ENCODE data around the gene SENP7.
"Not testable (repeated sequence)": the region's sequence is repeated elsewhere in the genome, so short reads cannot be mapped to it uniquely, and the experiment has no call there.

The SENP7 gene, protein sequence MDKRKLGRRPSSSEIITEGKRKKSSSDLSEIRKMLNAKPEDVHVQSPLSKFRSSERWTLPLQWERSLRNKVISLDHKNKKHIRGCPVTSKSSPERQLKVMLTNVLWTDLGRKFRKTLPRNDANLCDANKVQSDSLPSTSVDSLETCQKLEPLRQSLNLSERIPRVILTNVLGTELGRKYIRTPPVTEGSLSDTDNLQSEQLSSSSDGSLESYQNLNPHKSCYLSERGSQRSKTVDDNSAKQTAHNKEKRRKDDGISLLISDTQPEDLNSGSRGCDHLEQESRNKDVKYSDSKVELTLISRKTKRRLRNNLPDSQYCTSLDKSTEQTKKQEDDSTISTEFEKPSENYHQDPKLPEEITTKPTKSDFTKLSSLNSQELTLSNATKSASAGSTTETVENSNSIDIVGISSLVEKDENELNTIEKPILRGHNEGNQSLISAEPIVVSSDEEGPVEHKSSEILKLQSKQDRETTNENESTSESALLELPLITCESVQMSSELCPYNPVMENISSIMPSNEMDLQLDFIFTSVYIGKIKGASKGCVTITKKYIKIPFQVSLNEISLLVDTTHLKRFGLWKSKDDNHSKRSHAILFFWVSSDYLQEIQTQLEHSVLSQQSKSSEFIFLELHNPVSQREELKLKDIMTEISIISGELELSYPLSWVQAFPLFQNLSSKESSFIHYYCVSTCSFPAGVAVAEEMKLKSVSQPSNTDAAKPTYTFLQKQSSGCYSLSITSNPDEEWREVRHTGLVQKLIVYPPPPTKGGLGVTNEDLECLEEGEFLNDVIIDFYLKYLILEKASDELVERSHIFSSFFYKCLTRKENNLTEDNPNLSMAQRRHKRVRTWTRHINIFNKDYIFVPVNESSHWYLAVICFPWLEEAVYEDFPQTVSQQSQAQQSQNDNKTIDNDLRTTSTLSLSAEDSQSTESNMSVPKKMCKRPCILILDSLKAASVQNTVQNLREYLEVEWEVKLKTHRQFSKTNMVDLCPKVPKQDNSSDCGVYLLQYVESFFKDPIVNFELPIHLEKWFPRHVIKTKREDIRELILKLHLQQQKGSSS

DNA sequence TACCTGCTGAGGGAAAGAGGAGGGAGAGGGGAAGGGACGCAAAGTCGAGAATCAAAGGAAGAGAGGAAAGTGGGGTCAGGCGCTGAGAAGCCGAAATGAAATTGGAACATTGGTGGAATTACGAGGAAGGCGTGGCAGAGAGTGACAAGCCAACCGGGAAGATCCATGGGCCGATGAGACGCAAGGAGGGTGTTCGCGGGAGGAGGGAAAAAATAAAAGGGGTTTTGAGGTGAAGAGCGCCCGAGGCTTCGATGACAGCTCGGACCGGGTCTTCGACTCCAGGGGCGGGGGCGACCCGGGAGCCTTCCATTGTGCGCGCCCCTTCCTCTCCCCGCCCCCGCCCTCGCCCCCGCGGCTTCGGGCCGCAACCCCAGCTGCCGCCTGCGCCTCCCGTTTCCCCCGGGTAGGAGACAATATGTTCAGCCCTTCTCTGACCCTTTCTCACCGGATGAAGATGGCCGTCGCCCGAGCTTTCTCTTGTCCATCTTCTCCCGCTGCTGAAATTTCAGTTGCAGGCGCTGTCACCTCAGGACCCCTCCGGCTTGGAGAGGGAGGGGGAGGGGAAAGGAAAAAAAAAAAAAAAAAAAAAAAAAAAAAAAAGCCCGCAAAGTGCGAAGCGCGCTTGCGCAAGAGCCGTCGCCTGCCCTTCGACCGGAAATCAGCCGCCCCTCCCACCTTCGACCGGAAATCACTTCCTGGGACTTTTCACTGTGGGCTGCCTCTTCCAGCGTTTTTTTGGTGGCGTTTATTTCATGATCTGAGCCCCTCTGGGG lies at the start of gene SENP7:
Gene SENP7, minus strand, starts transcription at position 567 of the 773 bp plus-strand sequence. Its CDS starts 82 bp downstream, at position 485.
- peak; percentile 65 to 70 for DNase-seq

DNA sequence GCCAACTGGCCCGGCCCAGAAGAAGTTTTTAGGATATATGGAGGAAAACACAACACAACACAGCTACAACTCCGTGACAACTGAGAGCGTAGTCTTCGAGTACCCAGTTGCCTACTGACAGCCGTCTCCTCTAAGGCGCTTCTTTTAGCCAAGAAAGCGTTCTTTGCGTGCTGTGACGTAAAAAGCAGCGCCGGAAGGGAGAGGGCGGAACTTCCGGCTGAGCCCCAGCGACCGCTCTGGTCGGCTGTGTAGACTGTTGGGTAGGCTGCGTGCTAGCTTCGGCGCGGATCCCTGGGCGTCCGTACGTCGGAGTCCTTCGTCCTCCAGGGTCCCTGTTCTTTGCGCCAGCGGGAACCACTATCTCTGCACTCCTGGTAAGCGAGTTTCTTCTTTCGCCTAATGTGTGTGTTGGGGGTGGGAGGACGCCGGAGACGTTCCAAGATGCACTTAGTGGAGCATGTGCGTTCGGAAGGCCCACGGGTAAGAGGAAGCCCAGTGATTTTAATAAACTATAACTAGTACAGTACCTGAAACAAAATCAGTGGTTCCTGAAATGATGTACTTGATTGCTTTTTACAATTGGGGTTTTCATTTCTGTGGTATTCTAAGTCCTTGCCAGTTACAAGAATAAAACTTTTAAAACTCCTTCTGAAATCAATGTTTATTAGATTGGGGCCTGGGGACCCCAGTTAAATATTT lies 48.8 kb upstream of the SENP7 start, which contains the start of gene TRMT10C:
Gene TRMT10C, plus strand, starts transcription at position 239 of the 699 bp plus-strand sequence. CDS start 2,914 bp downstream, outside the sequence.
- peak; percentile 83 to 84 for DNase-seq

DNA sequence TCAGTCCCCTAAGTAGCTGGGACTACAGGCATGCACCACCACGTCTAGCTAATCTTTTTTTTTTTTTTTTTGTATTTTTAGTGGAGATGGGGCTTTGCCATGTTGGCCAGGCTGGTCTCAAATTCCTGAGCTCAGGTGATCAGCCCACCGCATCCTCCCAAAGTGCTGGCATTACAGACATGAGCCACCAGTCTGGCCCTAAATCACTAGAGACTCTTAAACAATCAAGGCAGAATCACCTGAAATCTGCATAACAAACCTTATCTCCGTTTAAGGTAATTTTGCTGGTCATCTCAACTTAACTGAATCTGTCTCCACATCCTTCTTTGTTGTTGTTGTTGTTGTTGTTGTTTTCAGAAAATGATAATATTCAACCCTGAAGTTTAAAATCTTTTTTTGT lies 43.1 kb upstream of the SENP7 start:
- DNase-seq: no peak

DNA sequence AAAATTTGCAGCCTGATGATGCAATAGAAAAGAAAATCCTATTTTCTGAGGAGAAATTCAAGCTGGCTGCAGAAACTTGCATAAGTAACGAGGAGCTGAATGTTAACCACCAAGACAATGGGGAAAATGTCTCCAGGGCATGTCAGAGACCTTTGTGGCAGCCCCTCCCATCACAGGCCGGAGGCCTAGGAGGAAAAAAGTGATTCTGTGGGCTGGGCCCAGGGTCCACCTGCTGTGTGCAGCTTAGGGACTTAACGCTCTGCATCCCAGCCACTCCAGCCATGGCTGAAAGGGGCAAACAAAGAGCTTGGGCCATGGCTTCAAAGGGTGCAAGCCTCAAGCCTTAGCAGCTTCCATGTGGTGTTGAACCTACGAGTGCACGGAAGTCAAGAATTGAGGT lies 40.4 kb upstream of the SENP7 start:
- not testable (repeated sequence) for DNase-seq

DNA sequence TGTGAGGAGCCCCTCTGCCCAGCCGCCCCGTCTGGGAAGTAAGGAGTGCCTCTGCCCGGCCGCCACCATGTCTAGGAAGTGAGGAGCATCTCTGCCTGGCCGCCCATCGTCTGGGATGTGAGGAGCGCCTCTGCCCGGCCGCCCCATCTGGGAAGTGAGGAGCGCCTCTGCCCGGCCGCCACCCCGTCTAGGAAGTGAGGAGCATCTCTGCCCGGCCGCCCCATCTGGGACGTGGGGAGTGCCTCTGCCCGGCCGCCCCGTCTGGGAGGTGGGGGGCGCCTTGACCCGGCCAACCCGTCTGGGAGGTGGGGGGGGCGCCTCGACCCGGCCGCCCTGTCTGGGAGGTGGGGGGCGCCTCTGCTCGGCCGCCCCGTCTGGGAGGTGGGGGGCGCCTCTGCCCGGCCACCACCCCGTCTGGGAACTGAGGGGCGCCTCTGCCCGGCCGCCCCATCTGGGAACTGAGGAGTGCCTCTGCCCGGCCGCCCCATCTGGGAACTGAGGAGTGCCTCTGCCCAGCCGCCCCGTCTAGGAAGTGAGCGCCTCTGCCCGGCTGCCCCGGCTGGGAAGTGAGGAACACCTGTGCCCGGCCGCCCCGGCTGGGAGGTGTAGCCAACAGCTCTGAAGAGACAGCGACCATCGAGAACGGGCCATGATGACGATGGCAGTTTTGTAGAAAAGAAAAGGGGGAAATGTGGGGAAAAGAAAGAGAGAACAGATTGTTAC lies 38.5 kb upstream of the SENP7 start:
- not testable (repeated sequence) for DNase-seq

DNA sequence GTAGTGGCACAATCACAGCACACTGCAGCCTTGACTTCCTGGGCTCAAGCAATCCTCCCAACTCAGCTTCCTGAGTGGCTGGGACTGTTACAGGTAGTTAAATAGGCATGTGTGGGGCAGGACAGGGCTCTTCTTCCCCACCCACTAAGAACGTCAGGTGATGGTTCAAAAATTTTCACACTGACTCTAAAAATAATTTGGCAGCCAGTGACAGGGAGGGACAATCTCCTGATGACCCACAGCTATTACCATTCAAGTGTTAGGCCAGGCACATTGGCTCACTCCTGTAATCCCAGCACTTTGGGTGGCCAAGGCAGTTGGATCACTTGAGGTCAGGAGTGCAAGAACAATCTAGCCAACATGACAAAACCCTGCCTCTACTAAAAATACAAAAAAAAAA lies 36.5 kb upstream of the SENP7 start:
- no peak for DNase-seq

DNA sequence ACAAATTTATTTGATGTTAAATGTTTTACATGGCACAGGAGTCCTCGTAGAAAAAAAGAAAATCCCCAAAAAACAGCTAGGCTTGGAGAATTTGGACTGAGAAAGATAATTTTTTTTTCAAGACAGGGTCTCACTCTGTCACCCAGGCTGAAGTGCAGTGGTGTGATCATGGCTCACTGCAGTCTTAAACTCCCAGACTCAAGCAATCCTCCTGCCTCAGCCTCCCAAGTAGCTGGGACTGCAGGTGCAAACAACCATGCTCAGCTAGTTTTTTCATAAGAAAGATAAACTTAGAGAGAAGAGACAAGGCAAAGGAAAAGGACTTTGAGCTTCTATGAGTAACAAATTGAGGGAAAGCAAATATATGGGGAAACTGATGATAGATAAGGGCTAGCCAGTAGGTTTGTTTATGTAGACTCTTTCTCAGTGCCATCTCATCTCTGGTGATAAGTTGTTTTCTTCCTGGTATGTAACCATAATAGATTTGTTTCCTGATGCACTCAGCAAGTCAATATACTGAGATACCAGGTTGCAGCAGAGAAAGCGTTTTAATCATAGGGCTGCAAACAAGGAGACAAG lies 35.6 kb upstream of the SENP7 start:
- no peak for DNase-seq

DNA sequence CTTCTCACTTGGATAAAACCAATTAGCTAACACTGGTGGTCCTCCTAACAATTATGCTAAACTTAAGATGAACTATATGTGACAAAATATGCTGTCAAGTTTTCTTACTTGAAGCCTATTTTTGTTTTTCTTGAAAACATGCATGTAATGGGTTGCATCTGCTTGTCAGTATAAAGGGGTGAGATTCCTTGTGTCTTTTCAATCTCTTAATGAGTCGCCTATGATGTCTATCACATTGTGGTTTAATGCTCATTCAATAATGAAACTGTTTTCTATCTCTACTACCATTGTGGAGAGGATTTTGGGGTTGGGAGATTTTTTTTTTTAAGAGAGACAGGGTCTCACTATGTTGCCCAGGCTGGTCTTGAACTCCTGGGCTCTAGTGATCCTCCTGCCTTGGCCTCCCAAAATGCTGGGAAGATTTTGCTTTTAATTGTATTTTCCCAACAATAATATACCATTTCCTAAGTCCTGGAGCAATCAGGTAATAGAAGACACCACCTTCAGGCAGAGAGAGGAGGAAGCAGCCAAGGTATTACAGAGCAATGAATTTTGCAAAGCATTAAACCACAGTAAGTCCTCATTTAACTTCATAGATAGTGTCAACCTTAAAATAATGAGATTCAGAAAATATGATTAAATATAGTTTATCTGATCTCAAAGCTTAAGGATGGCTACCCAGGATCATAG lies 31.3 kb upstream of the SENP7 start:
- no peak for DNase-seq

DNA sequence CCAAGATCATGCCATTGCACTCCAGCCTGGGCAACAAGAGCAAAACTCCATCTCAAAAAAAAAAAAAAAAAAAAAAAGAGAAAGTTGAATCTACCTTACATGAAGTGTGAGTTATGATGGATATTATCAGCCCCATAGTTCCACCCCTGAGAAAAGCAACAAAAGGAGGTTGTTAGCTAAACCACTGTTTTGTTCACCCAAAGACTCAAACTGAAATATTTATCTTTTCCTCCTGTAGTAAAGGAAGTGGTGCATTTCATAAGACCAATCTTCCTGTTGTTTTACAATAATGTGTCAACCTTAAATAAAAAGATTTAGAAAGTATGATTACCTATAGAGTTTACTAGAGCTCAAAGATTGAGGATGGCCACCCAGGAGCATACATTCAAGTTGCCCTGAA lies 29.9 kb upstream of the SENP7 start:
- no peak for DNase-seq

DNA sequence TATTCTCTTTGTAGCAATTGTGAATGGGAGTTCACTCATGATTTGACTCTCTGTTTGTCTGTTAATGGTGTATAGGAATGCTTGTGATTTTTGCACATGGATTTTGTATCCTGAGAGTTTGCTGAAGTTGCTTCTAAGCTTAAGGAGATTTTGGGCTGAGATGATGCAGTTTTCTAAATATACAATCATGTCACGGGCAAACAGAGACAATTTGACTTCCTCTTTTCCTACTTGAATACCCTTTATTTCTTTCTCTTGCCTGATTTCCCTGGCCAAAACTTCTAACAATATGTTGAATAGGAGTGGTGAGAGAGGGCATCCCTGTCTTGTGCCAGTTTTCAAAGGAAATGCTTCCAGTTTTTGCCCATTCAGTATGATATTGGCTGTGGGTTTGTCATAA lies 23.9 kb upstream of the SENP7 start:
- DNase-seq: not testable (repeated sequence)

DNA sequence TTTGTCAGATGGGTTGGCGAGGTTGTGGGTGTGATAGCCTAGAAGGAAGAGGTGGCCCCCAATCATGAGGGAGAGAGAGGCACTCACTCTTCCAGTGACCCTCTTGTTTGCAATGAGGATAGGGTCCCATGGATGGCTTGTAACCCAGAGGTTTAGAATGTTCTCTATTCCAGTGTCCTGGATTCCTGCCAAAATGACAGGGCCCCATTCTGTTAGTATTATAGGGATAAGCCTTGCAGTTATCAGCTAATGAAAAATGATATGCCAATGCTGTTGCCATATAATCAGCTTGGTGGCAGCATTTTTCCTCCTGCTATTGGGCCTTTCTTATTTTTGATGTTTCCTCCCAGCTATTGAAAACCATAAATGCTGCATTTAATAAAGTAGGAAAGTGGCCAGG lies 23.3 kb upstream of the SENP7 start:
- no peak for DNase-seq

DNA sequence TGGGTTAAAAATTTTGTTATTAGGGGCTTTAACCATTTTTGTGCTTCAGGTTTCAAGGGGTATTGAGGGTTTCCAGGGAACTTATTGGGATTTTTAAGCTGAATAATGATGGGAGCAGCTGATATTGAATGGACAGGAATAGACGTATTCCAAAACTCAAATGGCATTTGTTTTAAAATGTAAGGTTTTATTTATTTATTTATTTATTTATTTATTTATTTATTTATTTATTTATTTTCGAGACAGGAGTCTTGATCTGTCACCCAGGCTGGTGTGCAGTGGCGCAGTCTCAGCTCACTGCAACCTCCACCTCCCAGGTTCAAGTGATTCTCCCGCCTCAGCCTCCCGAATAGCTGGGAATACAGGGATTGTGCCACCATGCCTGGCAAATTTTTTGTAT lies 22.2 kb upstream of the SENP7 start:
- DNase-seq: no peak

DNA sequence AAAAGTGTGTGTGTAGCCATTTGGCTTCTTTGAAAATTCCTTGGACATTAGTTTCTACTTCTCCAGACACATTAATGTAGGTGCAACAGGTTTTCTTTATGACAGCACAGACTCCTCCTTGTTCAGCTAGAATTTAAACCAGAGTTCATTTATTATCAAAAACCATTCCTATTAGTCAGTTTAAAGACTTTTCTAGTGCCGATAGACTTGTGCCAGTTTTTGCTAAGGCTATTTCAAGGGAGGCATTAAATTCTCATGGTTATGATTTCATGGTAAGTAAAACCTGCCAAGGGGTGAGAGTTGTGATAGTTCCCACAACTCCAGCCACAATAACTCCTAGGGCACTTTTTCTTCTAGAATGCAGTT lies 20.6 kb upstream of the SENP7 start:
- DNase-seq: no peak

DNA sequence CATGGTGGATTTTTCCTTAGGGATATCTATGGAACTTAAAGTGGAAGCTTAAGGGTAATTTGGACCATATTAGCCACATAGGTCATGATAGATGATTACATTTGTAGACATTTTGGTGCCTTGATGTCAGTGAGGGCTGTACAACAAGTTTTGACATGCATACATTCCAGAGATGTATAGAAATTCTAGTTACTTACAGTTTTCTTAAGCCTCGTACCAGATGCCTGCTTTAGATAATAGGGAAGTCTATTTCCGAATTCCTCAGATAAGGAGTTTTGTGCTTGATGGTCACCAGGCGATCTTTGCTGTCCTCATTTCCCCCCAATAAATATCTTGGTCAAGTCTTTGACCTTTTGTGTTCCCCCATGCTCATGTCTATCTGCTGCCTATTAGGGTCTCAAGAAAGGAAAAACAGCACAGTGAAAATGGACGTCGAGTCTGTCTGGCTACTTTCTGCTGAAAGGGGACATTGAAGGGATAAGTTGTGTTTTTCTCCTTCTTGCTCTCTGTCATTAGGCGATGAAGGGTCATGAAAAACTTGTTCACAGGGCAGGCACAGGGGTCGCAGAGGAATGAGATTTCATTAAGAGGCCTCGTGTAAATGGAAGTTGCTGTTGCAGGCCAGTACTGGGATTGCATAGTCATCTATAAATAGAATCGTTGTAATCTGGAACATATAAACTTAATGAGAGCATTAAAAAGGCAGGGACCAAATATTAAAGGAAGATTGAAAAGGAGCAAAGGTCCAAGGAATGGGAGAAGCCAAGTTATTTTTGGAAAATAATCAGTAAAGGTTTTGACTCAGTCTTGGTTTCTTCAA lies 20.0 kb upstream of the SENP7 start:
- no peak for DNase-seq

DNA sequence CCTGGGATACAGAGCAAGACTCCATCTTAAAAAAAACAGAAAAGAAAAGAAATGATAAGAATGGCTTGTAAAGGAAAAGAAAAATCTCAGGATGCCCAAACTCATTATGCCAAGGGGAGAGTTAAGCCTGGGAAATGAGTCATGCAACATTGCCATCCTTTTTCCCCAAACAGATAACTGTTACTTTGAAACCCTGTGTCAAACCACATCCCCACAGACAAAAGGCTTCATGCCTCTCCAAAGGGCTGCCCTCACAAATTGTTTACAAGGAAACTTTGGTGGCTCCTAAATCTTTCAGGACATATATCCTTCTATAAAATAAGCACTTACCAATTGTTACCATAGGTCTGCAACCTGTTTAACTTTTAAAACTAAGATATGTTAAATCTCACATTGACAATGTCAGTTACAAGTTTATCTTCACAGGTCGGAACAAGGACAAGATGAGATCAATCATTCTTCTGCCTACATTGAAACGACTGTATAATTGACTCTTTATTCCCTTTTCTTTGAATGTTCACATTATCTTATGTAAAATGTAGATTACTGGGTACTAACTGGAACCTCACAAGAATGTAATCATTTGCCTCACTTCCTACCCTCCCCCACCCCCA lies 18.6 kb upstream of the SENP7 start:
- DNase-seq: no peak

DNA sequence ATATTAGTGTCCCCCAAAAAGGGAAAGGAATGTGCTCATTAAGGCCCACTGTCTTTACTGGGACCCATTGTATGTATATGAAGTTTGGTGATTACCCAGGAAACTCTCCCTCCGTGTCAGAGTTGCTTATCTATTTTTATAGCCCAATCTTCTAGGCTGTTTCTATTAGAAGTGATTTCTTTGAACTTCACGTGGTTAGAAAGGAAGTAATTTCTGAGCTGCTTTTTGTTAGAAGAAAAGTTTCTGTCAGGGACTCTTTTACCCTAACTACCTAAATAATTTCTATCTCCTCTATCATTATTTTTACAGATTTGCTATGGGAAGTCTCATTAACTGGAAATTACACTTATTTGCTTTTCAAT lies 17.7 kb upstream of the SENP7 start:
- DNase-seq: no peak

DNA sequence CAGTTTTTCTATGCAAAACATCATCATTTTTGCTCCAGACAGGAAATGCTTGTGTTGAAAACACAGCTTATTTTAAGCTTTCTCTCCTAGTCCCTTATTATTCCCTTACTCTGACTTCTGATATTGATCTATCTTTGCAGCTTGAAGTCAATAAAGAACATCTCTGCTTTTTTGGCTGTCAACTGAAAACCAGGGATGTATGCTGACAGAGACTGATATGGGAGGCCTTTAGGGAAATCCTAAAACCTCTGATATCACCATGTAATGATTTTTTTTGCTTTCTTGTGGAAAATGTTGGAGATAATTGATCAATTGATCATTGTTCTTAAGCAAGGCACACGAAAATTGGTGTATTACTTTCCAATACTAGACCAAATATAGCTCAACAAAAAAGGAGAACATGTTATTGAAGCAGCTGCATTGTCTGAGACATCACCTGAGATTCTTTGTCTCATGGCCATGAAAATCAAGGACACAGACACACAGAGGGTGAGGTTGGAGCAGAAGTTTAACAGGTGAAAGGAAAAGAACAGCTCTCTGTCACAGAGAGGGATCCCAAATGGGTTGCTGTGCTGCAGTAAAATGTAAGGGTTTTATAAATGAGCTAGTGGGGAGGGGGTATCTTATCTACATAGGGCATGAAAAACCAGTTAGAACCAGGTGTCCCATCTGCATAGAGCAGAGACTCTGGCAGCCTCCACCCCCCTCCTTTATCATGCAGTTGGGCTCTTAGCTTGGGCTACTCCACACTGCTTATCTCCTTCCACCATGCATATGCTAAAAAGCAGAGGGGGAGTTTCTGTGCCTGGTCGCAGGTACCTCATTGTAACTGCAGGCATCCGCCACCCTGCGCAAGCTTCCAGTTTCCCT lies 17.0 kb upstream of the SENP7 start:
- no peak for DNase-seq

DNA sequence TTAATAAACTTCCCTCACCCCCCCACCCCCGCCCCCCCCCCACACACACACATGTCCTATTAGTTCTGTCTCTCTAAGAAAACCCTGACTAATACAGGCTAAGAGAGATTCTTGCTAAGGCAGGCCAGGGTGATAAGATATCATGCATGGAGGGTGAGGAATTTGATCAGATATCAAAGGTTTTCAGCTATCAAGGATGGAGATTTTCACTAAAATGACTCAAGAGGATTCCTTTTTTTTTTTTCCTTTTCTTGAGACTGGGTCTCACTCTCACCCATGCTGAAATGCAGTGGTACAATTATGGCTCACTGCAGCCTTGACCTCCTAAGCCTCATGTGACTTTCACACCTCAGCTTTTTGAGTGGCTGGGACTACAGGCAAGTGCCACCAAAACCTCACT lies 14.9 kb upstream of the SENP7 start:
- DNase-seq: no peak
